Common myeloid progenitor, CD34-positive (primary cell): ENCODE results near the gene ARHGAP28.

ENCODE experiments used
- CTCF ChIA-PET: fragments of 350-600 bp; sonication (Branson Sonifier 250); formaldehyde crosslinking; loops from one replicate; lab custom pipeline; 2021; ENCODE audit warnings: antibody characterized with exemption; lab: Charles Lee
- POLR2A ChIA-PET: fragments of 350-600 bp; sonication (Branson Sonifier 250); formaldehyde crosslinking; loops from one replicate; lab custom pipeline; 2021; ENCODE audit warnings: antibody characterized with exemption; lab: Charles Lee
- DNase-seq, 3 donors: peaks; one replicate each; pipeline versions ENCODE4 v3.0.0 to v3.0.0-alpha.2; 2013
- H3K27ac ChIP-seq, 2 experiments: 1 replicate in 1 of 2; 2 replicates in 1 of 2; pipeline ENCODE4 v1.7.0; 2013; ENCODE audit warnings: inconsistent platforms in 2 of 2, low read length in 2 of 2, mild to moderate bottlenecking in 2 of 2, low read depth in 1 of 2, moderate library complexity in 1 of 2; ENCODE audit not compliant: severe bottlenecking in 2 of 2, insufficient read depth in 1 of 2, poor library complexity in 1 of 2
- H3K27me3 ChIP-seq, 5 experiments: replicated peaks in 2 of 5; 1 replicate in 3 of 5; 2 replicates in 2 of 5; pipeline versions ENCODE4 v1.6.1 to v1.7.0; 2013; ENCODE audit warnings: low read length in 4 of 5, mild to moderate bottlenecking in 2 of 5, moderate library complexity in 2 of 5, inconsistent platforms in 1 of 5; ENCODE audit not compliant: insufficient read depth in 5 of 5, control insufficient read depth in 4 of 5
- H3K36me3 ChIP-seq, 4 experiments: 1 replicate in 2 of 4; 2 replicates in 2 of 4; pipeline versions ENCODE4 v1.6.1 to v1.7.0; 2013; ENCODE audit warnings: low read length in 3 of 4, control low read depth in 1 of 4, mild to moderate bottlenecking in 1 of 4; ENCODE audit not compliant: control insufficient read depth in 4 of 4, insufficient read depth in 4 of 4
- H3K4me1 ChIP-seq, 4 experiments: 1 replicate in 3 of 4; 2 replicates in 1 of 4; pipeline versions ENCODE4 v1.6.1 to v1.7.1; 2013; ENCODE audit warnings: low read length in 3 of 4, mild to moderate bottlenecking in 3 of 4, control low read depth in 1 of 4, inconsistent platforms in 1 of 4, moderate library complexity in 1 of 4; ENCODE audit not compliant: control insufficient read depth in 4 of 4, insufficient read depth in 4 of 4; ENCODE audit errors: control extremely low read depth in 1 of 4
- H3K4me3 ChIP-seq, 7 experiments: 1 replicate in 4 of 7; 2 replicates in 3 of 7; pipeline versions ENCODE4 v1.5.1 to v1.7.0; 2013; ENCODE audit warnings: mild to moderate bottlenecking in 7 of 7, low read length in 6 of 7, moderate library complexity in 6 of 7, inconsistent platforms in 2 of 7, low read depth in 2 of 7, control low read depth in 1 of 7; ENCODE audit not compliant: insufficient read depth in 4 of 7, control insufficient read depth in 1 of 7; ENCODE audit errors: extremely low read depth in 1 of 7
- H3K9me3 ChIP-seq, 5 experiments: 1 replicate in 4 of 5; 2 replicates in 1 of 5; pipeline versions ENCODE4 v1.6.1 to v1.7.1; 2013; ENCODE audit warnings: low read length in 4 of 5, mild to moderate bottlenecking in 2 of 5, inconsistent platforms in 1 of 5, low read depth in 1 of 5, moderate library complexity in 1 of 5; ENCODE audit not compliant: control insufficient read depth in 4 of 5, insufficient read depth in 2 of 5; ENCODE audit errors: control extremely low read depth in 1 of 5
- WGBS: methylation state at CpG from one replicate; pipeline ENCODE4 v1.1.5; 2013; ENCODE audit not compliant: insufficient coverage; 5-methylcytosine and 5-hydroxymethylcytosine counted together

Gene ARHGAP28

DNA sequence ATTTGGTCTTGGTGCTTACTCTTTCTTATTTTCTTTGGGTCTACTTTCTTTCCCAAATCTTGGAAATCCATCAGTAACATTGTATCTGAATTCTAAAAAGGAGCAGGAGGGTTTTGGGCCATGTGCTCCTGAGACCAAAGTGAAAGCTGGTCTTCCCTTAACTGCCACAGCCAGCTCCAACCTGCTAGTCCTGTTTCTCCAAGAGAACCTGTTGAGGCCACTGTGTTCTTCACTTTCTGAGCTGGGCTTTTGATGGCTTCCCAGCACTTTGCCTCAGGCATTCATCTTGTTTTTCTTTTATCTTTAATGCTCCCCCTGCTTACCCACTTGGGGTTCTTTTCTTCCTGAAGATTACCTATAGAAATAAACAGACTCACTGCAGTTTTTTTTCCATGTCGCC, 53.3 kb downstream of the ARHGAP28 start:
- DNase-seq = no peak
- no peaks in the 10 kb centered on the region for H3K4me1 ChIP-seq
- no CpG with 5 or more reads among the region's 1 CpG for WGBS
- ChIA-PET CTCF (no interaction called here), POLR2A (no interaction called here)
- no peaks in the 10 kb centered on the region for H3K27me3 ChIP-seq
- no peak overlapping the region for H3K4me3 ChIP-seq
- H3K36me3 ChIP-seq = no peaks in the 10 kb centered on the region
- H3K9me3 ChIP-seq = no peaks in the 10 kb centered on the region
- no peak overlapping the region for H3K27ac ChIP-seq

DNA sequence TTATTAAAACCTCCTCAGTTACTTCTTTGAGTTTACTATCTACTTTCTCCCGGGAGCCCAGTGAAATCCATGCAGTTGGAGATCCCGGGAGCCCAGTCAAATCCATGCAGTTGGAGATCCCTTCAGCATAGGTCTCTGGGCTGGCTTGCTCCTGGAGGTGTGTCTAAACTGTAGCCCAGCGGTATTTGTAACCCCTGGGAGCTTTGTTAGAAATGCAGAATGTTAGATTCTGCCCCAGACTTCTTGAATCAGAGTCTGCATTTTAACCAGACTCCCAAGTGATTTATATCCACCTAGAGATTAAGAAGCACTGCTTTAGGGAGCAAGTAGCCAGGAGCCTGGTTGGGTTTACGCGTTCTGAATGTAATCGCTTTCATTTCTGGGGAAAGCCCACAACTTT, 54.5 kb downstream of the ARHGAP28 start:
- no peaks in the 10 kb centered on the region for H3K9me3 ChIP-seq
- CTCF ChIA-PET = no interaction called here
- 95% methylated on average over 5 of the region's 6 CpGs for WGBS
- no peaks in the 10 kb centered on the region for H3K27me3 ChIP-seq
- POLR2A ChIA-PET = no interaction called here
- no peak overlapping the region for H3K4me3 ChIP-seq
- no peak overlapping the region for H3K27ac ChIP-seq
- DNase-seq = no peak
- H3K4me1 ChIP-seq = no peaks in the 10 kb centered on the region
- H3K36me3 ChIP-seq = no peaks in the 10 kb centered on the region

DNA sequence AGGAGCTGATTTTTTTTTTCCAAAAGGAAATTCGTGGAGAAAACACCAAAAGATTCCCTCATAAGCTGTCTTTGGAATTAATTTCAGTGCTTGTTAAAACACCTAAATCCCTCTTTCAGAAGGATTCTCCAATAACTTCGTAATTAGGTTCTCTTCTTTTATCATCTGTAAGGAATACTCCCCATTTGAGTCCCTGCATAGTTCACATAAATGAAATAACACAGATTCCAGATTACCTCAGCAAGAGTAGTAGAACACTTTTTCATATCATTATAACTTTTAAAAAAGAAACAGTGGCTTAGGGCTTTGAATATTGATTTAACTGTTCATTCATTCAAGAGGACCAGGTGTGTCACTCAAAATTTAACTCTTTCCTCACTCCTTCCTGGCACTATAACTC, 55.5 kb downstream of the ARHGAP28 start:
- Histone ChIP-seq H3K27ac (no peak overlapping the region), H3K36me3 (no peaks in the 10 kb centered on the region), H3K4me1 (no peaks in the 10 kb centered on the region), H3K9me3 (no peaks in the 10 kb centered on the region), H3K4me3 (no peak overlapping the region), H3K27me3 (no peaks in the 10 kb centered on the region)
- WGBS = 93% methylated on average over 2 of the region's 2 CpGs
- no peak for DNase-seq
- ChIA-PET POLR2A (no interaction called here), CTCF (no interaction called here)

DNA sequence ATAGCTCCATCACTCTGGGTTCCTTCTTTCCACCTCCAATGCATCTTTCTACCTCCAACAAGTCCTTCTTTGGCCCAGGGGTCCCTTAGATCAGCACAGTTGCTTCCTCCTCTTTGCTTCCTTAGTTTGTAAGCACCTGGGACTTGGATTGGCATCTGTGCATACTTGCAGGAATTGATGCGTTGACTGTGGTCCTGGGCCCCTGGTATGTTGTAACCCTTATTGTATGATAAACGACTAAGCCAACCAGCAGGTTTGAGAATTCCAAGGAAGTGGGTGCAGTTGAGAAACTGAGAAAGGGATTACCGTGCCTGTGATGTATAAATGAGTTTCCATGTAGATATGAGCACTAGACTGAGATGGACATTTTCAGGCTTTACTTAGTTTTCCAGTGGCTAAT, 55.9 kb downstream of the ARHGAP28 start:
- no peaks in the 10 kb centered on the region for H3K9me3 ChIP-seq
- POLR2A ChIA-PET = no interaction called here
- WGBS = 93% methylated on average over 3 of the region's 3 CpGs
- H3K36me3 ChIP-seq = no peaks in the 10 kb centered on the region
- H3K27ac ChIP-seq = no peak overlapping the region
- no peaks in the 10 kb centered on the region for H3K4me1 ChIP-seq
- H3K27me3 ChIP-seq = no peaks in the 10 kb centered on the region
- CTCF ChIA-PET = no interaction called here
- H3K4me3 ChIP-seq = no peak overlapping the region
- DNase-seq = no peak

DNA sequence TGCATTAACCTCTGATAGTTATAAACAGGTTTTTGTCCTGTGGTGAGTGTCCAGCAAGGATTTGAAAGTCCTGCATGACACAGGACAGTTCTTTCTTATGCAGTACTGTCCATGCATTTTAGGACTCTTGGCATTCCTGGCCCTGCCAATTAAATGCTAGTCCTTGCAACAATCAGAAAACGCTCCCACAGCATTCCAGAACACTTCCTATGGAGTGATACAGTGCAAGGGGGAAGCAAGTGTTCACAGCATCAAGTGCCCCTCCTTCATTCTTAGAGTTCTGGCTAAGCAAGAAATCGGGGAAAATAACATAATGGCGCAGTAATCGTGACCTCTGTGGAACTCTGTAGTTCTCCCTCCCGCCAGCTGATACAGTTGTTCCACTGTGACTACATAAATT, 62.9 kb downstream of the ARHGAP28 start:
- no peak overlapping the region for H3K4me3 ChIP-seq
- ChIA-PET CTCF (no interaction called here), POLR2A (no interaction called here)
- 95% methylated on average over 5 of the region's 5 CpGs for WGBS
- no peak overlapping the region for H3K27ac ChIP-seq
- no peaks in the 10 kb centered on the region for H3K36me3 ChIP-seq
- H3K9me3 ChIP-seq = no peaks in the 10 kb centered on the region
- no peaks in the 10 kb centered on the region for H3K4me1 ChIP-seq
- DNase-seq = no peak
- H3K27me3 ChIP-seq = no peaks in the 10 kb centered on the region

DNA sequence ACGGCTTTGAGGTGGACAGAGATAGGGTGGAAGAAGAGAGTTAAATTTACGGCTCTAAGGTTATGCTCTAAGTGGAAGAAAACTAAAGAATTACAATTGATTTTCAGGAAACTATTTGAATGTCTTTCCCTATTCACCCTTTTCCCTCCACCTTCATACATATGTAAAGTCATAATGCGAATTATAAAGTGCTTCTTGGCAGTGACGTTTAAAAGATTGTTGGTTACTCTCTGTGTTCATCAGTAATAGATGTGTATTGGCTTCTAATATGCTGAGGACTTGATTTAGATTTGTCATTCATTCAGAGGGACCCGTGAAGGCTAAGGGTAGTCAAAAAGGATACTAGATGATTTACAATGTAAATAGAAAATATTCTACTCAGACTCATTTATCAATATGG, 63.9 kb downstream of the ARHGAP28 start:
- no peak overlapping the region for H3K27ac ChIP-seq
- no peaks in the 10 kb centered on the region for H3K36me3 ChIP-seq
- WGBS = 100% methylated on average over 1 of the region's 5 CpGs
- no peak for DNase-seq
- ChIA-PET CTCF (no interaction called here), POLR2A (no interaction called here)
- H3K4me1 ChIP-seq = no peaks in the 10 kb centered on the region
- no peaks in the 10 kb centered on the region for H3K27me3 ChIP-seq
- H3K9me3 ChIP-seq = peaks cover 0 to under 1% (median 0%) of the 10 kb centered on the region in 5 experiments
- H3K4me3 ChIP-seq = no peak overlapping the region

DNA sequence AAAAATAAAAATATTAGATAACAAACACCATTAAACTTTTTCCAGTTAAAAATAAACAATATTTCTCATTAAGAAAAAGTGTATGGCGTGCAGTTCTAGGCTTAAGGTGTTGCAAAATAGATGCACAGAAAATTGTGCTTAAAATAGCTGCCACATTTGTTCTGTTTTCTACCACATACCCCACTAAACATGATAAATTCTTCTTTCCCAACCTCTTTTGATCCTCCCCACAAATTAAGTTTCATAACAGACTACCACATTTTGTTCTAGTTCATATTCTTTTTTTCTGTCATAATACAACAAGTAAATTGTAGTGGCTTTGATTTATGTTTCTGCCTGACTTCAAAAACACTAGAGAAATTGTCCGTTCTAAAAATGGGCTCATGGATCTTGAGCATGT, 64.5 kb downstream of the ARHGAP28 start:
- no peak overlapping the region for H3K4me3 ChIP-seq
- no peaks in the 10 kb centered on the region for H3K36me3 ChIP-seq
- no CpG with 5 or more reads among the region's 2 CpGs for WGBS
- POLR2A ChIA-PET = no interaction called here
- CTCF ChIA-PET = no interaction called here
- H3K9me3 ChIP-seq = peaks cover 0 to 1% (median 0%) of the 10 kb centered on the region in 5 experiments
- no peak for DNase-seq
- no peak overlapping the region for H3K27ac ChIP-seq
- no peaks in the 10 kb centered on the region for H3K27me3 ChIP-seq
- H3K4me1 ChIP-seq = no peaks in the 10 kb centered on the region
